Endothelial cell of umbilical vein (primary cell): ENCODE measurements around the gene GAPVD1.

Experiments used
- EZH2 ChIP-seq: IDR thresholded peaks from 2 replicates; pipeline ENCODE4 v1.6.1; 2012; ENCODE audit warnings: borderline replicate concordance, low read depth, mild to moderate bottlenecking, moderate library complexity, low read length, inconsistent platforms; ENCODE audit not compliant: severe bottlenecking
- GATA2 ChIP-seq: IDR thresholded peaks from 2 replicates; pipeline ENCODE4 v1.7.0; 2011; ENCODE audit warnings: low read depth, mild to moderate bottlenecking, moderate library complexity, mixed read lengths, low read length; ENCODE audit not compliant: insufficient read length, insufficient read depth
- JUN ChIP-seq: IDR thresholded peaks from 2 replicates; pipeline ENCODE4 v1.6.1; 2011; ENCODE audit warnings: borderline replicate concordance, low read depth; ENCODE audit not compliant: insufficient read length, insufficient read depth
- MAX ChIP-seq: IDR thresholded peaks from 2 replicates; pipeline ENCODE4 v1.6.1; 2011; ENCODE audit not compliant: insufficient read depth, insufficient read length
- MYC ChIP-seq: IDR thresholded peaks from one replicate; pipeline ENCODE4 v1.6.1; 2011; ENCODE audit warnings: mild to moderate bottlenecking, low read depth, low read length
- POLR2A ChIP-seq: IDR thresholded peaks from 2 replicates; pipeline ENCODE4 v1.6.1; 2012; ENCODE audit warnings: low read depth, mild to moderate bottlenecking, control low read depth, low read length
- POLR2AphosphoS5 ChIP-seq: IDR thresholded peaks from 2 replicates; pipeline ENCODE4 v1.6.1; 2012; ENCODE audit warnings: low read depth, mild to moderate bottlenecking, control low read depth, low read length, moderate library complexity; ENCODE audit not compliant: insufficient read depth
- TF ChIP-seq, protein P1 (sequence below), 2 donors: IDR thresholded peaks; 1 replicate in 1 of 2; 2 replicates in 1 of 2; pipeline ENCODE4 v1.5.1; 2011; ENCODE audit warnings: low read length in 2 of 2, mild to moderate bottlenecking in 2 of 2, moderate library complexity in 2 of 2, control low read depth in 1 of 2, inconsistent platforms in 1 of 2, low read depth in 1 of 2; ENCODE audit not compliant: insufficient read depth in 1 of 2; ENCODE audit errors: extremely low read depth in 1 of 2

- TF ChIP-seq, protein P1, sequence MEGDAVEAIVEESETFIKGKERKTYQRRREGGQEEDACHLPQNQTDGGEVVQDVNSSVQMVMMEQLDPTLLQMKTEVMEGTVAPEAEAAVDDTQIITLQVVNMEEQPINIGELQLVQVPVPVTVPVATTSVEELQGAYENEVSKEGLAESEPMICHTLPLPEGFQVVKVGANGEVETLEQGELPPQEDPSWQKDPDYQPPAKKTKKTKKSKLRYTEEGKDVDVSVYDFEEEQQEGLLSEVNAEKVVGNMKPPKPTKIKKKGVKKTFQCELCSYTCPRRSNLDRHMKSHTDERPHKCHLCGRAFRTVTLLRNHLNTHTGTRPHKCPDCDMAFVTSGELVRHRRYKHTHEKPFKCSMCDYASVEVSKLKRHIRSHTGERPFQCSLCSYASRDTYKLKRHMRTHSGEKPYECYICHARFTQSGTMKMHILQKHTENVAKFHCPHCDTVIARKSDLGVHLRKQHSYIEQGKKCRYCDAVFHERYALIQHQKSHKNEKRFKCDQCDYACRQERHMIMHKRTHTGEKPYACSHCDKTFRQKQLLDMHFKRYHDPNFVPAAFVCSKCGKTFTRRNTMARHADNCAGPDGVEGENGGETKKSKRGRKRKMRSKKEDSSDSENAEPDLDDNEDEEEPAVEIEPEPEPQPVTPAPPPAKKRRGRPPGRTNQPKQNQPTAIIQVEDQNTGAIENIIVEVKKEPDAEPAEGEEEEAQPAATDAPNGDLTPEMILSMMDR (IDR thresholded peaks at IDR 0.05; ENCODE audit: extremely low read depth in 1 of 2, insufficient read depth in 1 of 2, low read depth in 1 of 2, low read length in 2 of 2): no peak
- TF ChIP-seq MYC (no peak), JUN (no peak), EZH2 (no peak), POLR2AphosphoS5 (no peak), POLR2A (no peak), MAX (no peak), GATA2 (no peak)
Measured at GRCh38 chr9:125312411-125312810, 50.8 kb downstream of the GAPVD1 start.
